HK-2 (cell line): ENCODE data around the gene UNC5C.

ENCODE experiments used
- DNase-seq: peaks from one replicate; pipeline ENCODE4 v3.0.0-alpha.2; 2018; ENCODE audit not compliant: unreplicated experiment

Gene UNC5C

GRCh38 chr4:95267081-95267480 lies 281.7 kb downstream of the UNC5C start:
- peak; percentile 21 for DNase-seq

GRCh38 chr4:95265814-95266740 lies 282.7 kb downstream of the UNC5C start:
- no peak for DNase-seq

DNA sequence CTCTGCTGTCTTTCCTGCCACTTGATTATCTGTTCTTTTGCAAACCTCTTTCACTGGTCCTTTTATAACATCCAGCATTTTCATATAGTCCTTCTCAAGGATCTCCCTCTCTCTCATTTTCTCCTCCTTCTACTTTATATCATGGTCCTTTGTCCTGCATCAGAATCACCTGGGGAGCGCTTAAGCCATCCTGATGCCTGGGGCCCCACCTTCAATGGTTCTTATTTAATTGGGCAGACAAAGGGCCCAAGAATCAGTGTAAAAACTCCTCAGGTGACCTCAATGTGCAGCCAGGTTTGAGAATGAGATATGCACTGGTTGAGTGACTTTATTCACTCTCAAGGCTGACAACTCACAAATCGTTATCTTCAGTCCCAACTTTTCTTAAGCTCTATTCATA lies 283.9 kb downstream of the UNC5C start:
- no peak for DNase-seq

DNA sequence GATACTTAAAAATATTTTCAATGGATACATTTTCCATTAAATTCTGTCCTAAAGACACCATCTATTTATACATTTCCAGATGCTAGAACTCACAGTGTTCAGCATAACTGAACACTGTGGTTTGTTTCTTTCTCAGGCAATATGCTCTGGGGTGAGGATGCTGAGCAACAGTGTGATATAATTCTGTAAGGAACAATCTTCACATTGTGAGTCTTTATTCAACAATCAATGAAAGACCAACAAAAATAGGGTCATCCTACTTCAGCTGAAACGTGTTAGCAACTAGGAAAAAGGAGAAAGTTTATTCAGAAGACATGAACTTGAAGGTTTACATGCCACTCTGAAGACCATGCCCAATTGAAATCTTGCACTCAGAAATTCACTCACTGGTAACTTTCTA lies 284.8 kb downstream of the UNC5C start:
- DNase-seq, result no peak

GRCh38 chr4:95263391-95263790 lies 285.4 kb downstream of the UNC5C start:
- no peak for DNase-seq

DNA sequence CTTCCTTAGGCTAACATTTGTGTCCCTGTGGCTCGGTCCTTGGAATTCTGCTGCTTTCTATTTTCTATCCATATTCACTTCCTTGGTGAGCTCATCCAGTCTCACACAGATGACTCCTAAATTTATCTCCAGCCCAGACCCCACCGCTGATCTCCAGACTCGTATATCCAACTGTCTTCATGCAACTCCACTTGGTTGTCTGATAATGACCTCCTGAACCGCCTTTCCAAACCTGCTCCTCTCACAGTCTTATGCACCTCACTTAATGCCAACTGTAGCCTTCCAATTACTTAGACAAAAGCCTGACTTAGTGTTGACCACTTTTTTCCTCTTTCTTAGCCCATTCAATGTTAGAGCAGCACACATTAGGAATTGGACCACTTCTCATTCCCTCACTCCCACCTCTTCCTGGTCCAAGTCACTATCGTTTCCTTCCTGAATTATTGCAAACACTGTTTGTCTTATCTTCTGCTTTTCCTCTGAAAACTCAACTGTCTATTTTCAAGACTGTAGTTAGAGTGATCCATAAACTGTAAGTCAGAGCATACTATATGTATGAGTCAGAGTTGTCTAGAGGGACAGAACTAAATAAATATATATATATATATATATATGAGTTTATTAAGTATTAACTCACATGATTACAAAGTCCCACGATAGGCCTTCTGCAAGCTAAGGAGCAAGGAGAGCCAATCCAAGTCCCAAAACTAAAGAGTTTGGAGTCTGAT lies 292.5 kb downstream of the UNC5C start:
- DNase-seq, result no peak

DNA sequence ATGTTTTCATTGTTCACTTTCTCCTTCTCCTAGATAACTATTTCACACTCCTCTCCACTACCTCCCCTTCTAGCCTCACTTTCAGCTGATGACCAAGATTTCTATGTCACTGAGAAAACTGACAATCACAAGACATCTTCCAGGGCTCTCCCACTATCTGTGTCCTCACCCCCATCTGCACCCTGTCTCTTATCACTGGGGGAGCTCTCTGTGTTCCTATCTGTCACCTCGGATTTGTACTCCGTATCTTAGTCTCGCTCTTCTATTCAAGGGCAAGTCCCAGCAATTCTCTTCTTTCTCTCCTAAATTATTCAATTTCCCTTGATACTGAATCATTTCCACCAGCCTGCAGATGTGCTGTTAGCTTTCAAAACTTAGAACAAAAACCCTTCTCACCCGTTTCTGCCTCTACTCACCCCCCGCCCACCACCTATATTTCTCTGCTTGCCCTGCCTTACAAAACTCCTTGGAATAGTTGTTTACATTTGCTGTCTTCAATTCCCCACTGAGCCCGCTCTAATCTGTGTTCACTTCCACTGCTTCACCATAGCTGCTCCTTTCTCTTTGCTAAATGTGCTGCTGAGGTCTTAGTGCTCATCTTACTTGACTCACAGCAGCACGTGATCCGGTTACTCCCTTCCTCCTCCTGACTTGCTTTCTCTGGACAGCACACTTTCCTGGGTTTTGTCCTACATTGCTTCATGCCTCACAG lies 293.2 kb downstream of the UNC5C start:
- DNase-seq, result no peak

DNA sequence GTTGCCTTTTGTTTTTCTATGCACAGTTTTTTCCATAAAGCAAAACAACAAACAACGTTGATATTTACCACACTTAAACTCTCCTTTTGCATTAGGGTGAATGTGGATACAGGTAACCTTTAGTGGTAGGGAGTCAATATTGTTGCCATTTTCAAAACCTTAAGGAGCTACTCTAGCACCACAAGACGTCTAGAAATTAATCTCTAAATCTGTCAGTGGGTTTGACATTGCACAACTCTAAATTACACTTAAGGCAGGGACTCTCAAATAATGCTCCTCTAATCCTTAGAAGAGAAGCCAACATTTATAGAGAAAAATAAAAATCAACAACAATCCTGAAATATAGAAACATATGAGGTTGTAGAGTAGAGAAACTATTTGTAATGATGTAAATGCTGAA lies 297.2 kb downstream of the UNC5C start:
- DNase-seq, result no peak

DNA sequence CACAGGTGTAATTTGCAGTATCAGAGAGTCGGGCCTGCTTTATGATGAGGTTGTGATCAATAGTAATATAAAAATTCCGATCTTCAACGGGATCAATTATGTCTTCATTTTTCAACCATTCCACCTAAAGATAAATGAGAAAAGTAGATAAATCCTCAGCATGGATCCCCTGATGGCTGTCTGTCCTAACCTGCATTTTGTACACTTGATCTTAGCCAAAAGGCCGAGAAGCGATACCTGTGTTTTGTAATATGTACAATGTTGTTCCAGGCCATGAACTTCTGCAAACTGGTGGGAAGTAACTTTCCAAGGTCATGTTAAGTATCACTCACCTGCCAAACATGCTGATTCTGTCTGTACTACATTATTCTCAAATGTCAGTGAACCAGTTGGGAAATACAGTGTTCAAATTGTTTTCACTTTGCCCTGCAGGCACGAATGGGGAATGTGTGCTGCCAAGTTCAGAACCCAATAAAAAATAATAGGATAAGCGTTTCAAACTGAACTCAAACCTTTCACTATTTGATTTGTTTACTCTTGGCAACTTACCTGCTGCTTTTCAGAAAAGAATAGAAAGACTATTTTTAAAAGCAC lies 298.1 kb downstream of the UNC5C start:
- no peak for DNase-seq

DNA sequence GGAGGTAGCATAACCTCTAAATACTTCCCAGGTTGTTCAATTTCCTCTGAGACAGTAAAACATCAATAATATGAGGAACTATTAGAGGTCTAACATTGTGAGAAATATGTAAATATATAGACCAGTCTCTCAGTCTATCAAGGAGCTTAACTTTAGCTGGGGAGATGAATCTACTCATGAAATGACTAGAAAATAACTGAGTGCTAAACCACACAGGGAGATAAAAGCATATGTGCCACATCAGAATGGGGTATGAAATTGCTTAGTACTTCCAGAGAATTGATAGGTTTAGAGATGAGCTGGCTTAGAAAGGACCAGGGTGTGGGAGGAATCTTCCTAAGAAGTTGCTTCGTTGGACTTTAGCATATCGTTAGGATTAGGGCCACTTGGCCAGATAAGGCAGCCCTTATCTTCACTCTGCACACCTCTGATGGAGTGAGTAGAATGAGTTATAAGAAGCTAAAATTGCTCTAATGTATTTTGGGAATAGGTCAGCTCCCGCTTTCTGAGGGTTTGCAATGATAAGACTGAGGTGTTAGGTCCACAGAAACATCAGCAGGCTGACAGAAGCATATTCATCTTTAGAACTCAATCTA lies 299.2 kb downstream of the UNC5C start:
- no peak for DNase-seq

GRCh38 chr4:95248720-95249425 lies 299.9 kb downstream of the UNC5C start:
- DNase-seq, result no peak

DNA sequence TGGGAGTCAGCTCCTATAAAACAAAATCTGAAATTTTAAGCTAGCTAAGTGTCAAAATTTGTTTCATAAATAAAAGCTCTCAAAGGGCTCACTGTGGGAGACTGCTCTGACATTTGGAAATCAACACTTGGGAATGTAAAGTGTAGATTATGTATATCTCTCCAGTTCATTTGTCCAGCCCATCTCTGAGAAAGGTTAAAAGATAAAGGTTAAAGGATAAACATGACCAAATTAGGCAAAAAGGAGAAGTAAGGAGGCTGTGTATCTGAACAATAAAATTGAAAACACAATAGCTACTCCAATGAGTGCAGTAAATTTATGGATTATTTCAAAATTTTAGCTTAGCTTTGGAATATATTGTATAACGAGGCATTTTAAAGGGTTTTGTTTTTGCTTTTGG lies 304.9 kb downstream of the UNC5C start:
- DNase-seq, result no peak

DNA sequence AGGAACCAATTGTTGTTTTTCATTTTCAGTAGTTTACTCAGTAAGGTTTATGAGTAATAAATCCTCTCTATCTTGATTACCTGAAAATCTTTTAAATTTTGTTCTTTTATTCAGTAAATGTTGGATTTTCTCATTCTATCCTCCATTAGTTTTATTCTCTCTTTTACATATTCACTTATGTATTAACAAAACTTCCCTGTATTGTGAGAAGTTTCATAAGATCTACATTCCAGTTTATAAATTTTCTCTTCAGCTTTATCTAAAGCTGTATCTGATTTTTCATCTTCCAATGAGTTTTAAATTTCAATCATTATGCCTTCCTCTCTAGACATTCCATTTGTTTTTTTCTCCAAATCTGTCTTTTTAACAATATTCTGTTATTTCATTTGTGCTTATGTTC lies 310.2 kb downstream of the UNC5C start:
- DNase-seq, result no peak

GRCh38 chr4:95232358-95233156 lies 316.2 kb downstream of the UNC5C start:
- DNase-seq, result no peak

- DNase-seq, result no peak
Observed at GRCh38 chr4:95231681-95232080, 317.1 kb downstream of the UNC5C start.

DNA sequence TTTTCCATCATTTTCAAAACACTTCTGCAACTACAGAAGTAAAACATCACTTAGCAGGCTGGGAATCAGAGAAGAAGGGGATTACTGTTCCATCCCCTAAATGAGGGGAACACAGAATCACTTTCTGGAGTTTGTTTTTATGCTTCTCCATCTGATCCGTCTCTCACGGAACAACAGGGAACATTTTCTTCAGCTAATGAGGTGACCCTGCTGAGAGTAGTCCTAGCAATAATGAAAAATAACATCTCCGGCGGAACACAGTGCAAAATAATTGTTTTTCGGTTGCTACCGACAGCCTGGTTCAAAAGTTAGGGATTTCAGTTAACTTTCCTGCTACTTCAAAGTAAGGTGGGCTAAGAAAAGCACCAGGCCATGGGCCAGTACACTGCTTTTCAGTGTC lies 322.9 kb downstream of the UNC5C start:
- no peak for DNase-seq

- no peak for DNase-seq
Observed at GRCh38 chr4:95224402-95224801, 324.4 kb downstream of the UNC5C start.

GRCh38 chr4:95220205-95221175 lies 328.3 kb downstream of the UNC5C start:
- no peak for DNase-seq

DNA sequence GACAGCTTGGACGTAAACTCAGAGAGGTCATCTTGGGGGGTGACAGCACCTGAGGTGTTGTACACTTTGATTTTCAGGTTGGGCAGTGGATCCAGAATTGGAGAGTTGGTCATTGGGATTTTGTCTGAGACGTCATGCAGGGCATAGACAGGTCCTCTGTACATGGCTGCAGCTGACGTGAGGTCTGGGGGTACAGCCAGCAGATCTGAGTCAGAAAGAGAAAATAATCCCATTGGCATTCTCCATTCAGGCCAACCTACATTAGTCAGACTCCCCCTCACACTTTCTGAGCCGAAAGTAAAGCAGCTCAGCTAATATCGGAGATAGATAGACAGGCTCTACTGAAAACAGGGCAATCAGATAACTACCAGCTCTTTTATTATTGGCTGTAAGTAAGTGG lies 329.7 kb downstream of the UNC5C start:
- no peak for DNase-seq
